Activated CD4-positive, alpha-beta T cell treated with anti-CD3 and anti-CD28 coated beads, Interleukin-2, amount 50 U/mL, for 48 hours (primary cell): ENCODE data around the gene TMEM150B.

Experiments
- DNase-seq, 2 experiments: peaks; one replicate each; pipeline ENCODE4 v3.0.0-alpha.2; 2020

Gene TMEM150B, protein sequence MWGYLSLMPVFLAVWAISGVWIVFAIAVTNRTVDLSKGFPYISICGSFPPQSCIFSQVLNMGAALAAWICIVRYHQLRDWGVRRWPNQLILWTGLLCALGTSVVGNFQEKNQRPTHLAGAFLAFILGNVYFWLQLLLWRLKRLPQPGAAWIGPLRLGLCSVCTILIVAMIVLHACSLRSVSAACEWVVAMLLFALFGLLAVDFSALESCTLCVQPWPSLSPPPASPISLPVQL

DNA sequence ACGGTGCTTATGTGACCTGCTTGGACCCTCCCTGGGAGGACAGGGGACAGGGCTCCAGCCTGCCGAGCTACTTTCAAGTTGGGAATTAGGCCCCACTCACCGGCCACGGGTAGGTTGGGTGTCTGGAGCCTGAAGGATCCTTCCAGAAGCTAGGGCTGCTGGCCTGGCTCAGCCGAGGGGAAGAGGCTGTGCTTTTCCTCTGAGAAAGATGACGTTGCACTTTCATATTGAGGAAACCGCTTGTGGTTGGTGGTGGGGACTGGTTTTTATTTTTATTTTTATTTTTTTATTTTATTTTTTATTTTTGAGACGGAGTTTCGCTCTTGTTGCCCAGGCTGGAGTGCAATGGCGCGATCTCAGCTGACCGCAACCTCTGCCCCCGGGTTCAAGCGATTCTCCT, at the start of gene TMEM150B:
Gene TMEM150B (minus strand): TSS at position 170 of the 400 bp plus-strand sequence. CDS start 4,305 bp downstream, outside the sequence.
- DNase-seq, result no peak

DNA sequence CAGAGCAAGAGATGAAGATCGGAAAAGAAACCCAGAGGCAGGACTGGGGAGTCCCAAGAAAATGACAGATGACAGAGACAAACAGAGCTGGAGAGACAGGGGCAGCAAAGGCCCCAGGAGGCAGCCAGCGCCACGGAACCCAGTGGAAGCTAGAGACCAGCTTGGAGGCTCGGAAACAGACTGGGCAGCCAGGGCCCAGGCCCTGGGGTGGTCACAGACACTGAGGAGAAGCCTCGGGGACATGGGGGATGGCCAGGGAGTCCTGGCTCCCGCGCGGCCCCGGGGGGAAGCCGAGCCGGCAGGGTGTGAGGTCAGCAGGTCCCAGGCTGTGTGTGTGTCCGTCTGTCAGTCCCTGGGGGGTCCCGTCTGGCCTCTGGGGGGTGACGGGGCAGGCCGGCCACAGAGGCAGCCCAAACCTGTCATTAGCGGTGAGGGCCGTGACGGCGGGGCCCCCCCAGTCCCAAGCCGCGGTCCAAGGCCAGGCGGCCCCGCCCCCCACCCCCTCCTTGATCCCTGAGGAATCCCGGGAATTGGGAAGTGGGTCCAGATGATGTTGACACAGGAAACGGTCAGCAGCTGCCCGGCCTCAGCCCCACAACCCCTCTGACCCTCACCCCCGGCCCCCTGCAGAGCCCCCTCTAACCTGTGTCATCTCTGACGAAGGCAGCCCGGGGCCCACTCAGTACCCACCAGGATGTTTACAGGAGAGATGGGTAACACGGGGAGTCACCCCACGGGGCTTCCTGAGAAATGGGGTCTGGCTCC, 49.0 kb upstream of the TMEM150B start:
- DNase-seq, result no peak

DNA sequence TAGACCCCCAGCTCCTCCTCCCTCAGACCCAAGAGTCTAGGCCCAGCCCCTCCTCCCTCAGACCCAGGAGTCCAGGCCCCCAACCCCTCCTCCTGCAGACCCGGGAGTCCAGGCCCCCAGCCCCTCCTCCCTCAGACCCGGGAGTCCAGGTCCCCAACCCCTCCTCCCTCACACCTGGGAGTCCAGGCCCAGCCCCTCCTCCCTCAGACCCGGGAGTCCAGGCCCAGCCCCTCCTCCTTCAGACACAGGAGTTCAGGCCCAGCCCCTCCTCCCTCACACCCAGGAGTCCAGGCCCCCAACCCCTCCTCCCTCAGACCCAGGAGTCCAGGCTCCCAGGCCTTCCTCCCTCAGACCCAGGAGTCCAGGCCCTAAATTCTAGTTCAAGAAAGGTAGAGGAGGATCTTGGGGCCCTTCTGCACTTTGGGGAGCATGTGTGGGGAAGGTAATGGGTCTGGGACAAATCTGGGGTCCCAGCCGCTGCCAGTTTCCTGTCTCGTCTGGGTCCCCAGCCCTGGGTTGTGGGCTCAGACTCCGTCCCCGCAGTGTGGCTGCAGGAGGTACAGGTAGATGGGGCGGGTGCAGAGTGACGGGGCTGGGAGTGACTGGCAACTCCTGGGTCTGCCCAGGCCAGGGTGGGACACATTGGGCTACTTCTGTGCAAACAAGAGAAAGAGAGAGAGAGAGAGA, 48.3 kb upstream of the TMEM150B start:
- no peak for DNase-seq

DNA sequence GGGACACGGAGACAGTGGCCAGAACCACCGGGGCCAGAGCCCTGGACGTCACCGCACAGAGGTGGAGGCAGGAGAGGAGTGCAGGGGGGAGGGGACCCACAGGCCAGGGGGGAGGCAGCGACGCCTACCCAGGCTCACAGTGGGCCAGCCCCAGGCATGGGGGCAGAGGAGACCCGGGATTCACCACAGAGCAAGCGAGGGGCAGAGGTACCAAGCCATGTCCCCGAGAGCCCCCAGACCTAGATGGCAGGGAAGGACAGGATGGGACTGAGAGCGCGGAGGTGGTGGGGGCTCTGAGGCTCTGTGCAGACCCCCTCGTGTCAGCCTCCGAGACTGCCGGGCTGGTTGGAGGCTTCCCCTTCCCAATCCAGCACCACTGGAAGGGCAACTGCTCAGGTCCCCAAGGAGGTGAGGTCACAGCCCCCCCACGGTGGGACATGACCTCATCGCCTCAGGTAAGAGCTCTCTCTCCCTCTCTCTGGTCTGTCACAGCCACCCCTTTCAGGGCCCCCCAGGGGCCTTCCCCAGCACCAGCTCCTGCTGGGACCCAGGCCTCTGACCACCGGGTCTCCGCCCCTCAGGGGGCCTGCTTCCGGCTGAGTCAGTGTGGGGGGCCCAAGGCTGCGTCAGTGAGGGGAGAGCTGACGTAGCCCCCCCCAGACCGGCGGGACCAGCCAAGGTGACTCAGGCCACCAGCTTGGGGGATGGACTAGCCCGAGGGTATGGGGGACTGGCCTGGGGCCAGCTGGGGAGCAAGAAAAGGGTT, 47.4 kb upstream of the TMEM150B start:
- DNase-seq, result no peak

DNA sequence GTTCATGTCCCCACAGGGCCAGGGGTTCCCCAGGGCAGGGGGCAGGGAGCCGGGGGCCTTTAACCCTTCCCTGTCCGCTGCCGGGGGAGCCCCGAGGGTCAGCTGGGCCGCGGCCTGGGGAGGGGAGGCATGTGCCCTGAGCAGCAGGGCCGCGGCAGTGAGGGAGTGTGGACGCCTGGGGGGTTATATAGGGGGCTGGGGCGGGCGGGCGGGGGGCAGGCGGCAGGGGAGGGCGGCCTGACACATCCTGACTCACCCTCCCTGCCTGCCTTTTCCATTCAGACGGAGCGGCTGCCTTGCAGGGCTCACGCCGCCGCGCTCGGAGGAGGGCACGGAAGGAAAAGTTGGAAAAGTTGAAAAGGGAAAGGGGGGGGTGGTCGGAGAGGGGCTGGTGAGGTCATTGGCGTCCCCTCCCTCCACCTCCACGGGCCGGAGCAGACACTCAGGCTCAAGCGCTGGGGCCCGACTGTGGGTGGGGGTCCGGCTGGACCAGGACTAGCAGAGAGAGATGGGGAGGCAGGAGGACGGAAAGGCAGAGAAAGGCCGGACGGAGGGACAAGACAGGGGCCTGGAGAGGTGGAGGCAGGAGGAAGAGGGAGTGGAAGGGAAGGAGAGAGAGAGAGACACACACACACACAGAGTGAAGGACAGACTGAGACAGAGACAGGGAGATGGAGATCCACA, 45.3 kb upstream of the TMEM150B start, which contains the start of gene IL11:
Gene IL11 (minus strand): TSS at position 159 of the 684 bp plus-strand sequence. CDS start 153 bp downstream, at position 6.
- DNase-seq, result no peak

DNA sequence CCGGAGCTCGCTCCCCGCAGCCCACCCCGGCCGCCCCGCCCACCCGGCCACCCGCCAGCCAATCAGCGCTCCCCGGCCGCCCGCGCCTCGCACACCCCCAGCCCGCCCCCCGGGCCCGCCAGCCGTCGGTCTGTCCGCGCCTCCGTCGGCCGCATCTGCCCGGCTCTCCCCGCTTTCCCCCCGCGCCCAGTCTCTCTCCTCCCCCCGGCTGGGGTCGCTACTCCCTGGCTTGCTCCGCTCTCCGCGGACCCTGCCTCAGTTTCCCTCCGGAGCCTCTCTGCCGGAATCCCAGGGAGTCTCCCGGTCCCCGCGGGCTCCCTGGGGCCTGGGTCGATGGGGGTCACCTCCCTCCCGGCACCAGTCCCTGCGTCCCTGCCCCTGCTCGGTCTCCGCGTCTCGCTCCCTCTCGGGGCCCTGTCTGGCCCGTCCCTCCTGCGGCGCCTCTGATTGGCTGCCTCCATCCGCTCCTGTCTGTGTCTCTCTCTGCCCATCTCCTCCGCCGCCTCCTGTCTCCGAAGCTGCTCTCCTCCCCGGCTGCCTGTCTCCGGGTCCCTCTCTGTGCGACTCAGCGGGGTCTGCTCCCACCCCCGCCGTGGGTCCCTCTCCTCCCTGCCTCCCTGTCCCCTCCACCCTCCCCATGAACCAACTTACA, 44.6 kb upstream of the TMEM150B start:
- DNase-seq, result peak; percentile 33 to 46

DNA sequence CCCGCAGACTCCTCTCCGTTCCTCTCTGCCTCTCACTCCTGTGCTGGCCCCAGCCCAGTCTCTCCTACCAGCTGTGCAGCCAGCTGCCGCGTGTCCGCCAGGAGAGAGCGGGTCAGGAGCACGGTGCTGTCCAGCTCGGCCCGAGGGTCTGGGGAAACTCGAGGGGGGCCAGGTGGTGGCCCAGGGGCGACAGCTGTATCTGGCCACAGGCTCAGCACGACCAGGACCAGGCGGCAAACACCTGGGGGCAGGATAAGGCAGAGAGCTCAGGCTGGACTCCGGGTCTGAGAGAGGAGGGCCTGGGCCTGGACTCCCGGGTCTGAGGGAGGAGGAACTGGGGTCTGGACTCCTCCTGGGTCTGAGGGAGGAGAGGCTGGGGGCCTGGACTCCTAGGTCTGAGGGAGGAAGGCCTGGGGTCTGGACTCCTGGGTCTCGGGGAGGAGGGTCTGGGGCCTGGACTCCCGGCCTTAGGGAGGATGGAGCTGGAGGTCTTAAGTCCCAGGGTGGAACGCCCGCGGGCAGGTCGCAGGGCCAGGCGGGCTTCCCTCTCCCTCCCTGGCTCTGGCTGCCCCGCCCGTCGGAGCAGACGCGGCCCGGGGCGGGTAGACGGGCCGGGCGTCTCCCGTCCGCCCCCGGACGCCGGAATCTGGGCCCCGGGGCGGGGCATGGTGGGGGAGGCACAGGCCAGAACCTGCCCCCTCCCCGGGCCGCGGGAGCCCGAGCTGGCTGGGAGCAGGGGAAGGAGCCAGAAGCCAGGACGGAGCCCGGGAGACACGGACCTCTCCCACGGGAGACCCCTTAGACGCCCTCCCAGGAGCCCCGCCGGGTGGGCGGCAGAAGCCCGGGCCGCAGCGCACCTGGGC, 43.8 kb upstream of the TMEM150B start:
- no peak for DNase-seq

DNA sequence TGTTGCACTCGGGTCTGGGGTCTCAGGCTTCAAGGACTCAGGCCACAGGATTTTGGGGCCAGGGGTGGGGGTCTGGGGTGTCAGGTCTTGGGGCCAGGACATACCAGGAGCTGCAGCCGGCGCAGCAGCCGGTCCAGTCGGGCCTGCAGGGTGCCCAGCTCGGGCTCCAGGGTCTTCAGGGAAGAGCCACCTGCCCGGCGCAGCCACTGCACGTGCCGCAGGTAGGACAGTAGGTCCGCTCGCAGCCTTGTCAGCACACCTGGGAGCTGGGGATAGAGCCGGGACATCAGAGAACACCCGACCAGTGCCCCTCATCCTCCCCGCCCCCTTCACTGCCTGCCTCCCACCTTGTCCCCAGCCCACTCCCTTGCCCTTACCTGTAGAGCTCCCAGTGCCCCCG, 43.0 kb upstream of the TMEM150B start:
- DNase-seq, result no peak

DNA sequence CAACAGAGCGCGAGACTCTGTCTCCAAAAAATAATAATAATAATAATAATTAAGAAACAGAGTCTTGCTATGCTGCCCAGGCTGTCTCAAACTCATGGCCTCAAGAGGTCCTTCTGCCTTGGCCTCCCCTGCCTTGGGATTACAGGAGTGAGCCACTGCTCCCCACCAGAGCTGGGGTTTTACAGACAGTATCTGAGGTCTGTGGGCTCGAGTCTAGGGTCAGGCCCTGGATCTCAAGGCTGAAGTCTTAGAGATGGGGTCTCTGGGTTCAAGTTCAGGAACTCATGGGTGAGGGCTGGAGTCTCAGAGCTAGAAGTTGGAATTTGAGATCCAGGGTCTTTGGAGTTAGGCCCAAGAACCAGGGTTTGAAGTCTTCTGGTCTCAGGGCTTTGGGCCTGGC, 41.6 kb upstream of the TMEM150B start:
- no peak for DNase-seq

DNA sequence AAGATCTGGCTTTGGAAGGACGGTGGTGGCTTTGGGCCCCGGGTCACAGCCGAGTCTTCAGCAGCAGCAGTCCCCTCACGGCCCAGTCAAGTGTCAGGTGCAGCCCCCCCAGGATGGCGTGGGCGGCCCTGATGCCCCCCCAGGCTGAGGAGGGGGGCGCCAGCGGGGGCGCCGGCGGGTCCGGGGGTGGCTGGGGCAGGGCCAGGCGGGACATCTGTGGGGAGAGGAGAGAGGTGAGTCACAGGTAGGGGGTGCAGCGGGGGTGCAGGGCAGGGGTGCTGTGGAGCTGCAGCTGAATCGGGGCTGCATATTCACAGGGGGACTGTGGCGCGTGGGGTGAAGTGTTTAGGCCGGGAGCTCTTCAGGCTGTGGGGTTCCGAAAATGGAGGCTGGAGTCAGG, 40.8 kb upstream of the TMEM150B start:
- DNase-seq, result no peak

DNA sequence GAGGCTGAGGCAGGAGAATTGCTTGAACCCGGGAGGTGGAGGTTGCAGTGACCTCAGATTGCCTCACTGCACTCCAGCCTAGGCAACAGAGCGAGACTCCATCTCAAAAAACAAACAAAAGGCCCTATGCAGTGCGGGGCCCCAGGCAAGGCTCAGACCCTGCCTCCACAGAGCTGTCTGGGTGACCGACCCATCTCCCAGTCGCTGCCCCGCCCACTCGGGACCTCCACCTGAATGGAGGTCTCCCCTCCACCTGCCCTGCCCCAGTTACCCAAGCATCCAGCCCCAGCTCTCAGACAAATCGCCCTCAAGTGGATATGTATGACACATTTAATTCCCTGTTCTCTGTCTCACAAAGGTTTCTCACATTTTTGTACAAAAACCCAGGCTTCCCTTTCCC, 40.1 kb upstream of the TMEM150B start:
- no peak for DNase-seq

DNA sequence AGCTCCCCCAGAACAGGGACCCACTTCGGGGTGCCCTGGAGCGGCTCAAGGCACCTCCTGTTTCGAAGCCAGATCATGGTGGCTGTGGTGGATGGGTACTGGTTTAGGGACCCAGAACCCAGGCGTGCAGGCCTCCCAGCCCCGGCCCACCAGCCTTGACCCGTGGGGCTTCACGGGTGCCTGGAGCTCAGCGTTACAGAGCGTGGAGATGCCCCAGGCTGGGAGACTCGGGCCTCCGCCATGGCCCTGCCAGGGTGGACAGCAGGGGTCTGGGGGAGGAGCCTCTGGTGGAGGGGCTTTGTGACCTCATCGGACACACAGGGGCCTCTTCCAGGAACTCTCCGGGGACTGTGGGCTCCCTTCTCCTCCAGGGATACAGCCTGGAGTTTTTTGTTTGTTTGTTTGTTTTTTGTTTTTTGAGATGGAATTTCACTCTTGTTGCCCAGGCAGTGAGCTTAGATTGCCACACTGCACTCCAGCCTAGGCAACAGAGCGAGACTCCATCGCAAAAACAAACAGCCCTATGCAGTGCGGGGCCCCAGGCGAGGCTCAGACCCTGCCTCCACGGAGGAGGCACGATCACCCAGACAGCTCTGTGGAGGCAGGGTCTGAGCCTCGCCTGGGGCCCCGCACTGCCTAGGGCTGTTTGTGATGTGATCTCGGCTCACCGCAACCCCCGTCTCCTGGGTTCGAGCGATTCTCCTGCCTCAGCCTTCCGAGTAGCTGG, 38.0 kb upstream of the TMEM150B start, which contains the start of gene GARIN5B:
Gene GARIN5B (minus strand): TSS at position 271 of the 727 bp plus-strand sequence. CDS start 194 bp downstream, at position 77.
- no peak for DNase-seq

DNA sequence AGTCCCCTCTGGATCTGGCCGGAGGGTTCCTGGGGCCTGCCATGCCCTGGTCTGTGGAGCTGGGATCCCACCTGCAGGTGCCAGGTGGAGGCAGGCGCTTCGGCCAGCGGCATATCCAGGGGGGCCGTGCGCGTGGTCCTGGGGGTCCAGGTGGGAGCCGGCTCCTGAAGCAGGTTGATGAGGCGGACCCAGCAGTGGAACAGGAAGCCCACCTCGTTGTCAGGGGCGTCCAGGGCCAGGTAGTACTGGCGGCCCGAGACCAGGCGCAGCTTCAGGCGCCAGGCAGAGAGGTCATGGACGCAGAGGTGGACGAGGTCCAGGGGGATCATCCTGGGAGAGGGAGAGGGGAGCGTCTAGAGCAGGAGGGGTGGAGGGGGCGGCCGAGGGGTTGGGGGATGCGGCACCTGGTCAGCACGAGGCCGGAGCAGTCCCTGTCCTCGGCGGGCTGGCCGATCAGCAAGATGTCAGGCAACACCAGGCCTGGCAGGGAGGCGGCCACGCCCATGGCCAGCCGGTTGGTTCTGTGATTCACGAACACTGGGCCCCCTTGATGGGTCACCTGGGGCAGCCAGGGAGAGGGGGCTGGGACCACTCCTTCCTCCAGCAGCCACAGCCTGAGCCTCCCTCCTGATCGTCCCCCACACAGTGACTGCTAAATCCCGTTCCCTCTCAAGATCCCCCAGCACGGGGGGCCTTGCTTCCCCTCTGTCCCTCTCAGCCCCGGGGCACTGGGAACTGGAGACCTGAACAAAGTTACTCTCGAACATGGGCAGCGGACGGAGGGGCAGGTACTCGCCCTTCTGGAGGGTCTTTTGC, 37.2 kb upstream of the TMEM150B start:
- no peak for DNase-seq

DNA sequence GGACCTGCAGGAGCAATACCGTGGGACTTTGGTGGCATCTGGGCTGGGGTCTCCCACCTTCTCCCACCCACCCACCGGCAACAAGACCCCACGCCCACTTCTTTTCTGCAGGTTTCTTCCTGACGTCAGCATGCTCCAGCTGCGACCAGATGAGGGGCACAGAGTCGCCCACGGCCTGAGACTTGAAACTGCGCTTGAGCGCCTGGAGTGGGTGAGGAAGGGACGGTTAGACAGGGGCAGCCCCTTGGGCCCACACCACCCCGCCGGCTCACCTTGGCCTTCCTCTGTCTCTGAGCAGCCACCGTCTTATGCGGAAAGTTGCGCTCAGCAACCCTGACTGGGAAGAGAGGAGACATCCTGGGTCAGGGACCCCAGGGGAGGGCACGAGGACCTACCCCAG, 35.8 kb upstream of the TMEM150B start:
- no peak for DNase-seq

DNA sequence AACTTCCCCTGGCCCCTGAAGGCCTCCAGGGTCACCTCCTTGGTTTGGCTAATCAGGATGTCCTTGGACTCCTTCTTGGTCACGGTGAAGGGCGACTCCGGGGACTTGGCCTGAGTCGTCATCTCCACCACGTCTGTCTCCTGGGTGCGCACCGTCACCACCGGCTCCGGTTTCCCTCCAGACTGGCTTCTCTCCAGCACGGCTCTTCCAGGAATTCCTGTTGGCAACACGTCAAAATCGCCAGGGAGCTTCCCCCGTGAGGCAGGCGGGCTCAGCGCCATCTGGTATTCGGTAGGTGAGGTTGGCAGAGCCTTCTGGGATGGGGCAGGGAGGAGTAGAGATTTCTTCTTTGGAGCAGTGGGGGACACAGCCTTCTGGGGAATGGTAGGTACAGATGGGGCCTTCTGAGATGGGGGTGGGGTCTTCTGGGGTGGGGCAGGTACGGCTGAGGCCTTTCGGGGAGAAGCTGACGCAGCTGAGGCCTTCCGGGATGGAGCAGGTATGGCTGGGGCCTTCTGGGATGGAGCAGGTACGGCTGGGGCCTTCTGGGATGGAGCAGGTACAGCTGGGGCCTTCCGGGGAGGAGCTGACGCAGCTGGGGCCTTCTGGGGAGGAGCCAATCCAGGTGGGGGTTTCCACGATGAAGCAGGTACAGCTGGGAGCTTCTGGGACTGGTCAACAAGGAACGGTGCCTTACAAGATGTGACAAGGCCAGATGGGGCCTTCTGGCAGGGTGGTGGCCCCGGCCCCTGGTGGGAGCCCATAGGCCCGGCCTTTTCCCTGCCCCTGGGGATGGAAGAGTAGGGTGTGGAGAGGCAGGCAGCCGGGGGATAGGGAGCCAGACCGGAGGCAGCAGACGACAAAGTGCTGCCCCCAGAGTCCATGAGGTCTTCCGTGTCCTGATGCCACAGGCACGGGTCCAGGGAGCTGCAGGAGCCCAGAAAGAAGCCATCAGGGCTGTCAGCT, 34.1 kb upstream of the TMEM150B start:
- DNase-seq, result no peak

DNA sequence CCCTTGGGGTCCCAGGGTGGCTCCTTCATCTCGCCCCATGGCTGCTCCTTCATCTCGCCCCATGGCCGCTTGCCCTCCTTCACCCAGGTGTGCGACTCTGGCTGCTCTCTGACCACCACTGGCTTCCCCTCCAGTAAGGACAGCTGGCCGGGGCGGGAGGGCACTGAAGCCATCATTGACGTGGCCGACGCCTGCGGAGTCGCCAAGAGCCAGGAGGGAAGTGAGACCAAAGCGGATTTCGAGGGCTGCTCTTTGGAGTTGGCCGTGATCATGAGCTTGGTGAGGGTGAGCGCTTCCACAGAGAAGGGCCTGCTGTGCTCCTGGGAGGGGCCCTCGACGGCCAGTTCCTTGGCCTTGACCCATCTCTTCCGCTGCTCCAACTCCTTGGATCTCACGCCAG, 33.4 kb upstream of the TMEM150B start:
- DNase-seq, result no peak

DNA sequence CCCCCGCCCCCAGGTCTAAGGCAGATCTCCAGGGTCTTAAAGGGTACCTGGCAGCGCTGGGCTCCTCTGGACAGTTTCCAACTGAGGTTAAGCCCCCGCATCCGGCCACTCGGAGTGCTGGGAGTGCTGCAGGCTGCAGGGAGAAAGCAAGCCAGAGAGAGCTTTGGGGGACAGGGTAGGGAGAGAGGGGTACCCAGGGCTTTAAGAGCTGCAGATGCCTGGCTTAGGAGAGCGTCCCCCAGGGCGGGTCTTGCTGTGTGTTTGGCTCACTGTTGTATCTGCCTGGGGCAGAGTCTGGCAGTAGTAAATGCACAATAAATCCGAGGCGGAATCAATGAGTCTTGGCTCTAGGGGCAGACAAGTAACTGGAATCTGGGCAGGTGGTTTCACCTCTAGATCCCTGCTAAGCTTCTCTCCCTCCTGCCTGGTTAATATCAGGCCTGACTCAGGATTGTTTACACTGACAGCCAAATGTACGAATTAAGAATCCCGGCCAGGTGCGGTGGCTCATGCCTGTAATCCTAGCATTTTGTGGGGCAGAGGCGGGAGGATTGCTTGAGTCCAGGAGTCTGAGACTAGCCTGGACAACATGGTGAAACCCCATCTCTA, 30.2 kb upstream of the TMEM150B start:
- DNase-seq, result no peak
